Cerebellar cortex (tissue), 1 donor: ENCODE results near the gene GPR78.
"Not testable (repeated sequence)": the region's sequence is repeated elsewhere in the genome, so short reads cannot be mapped to it uniquely, and the experiment has no call there.

Experiments
- DNase-seq: peaks from one replicate; pipeline ENCODE4 v3.0.0-alpha.2; 2015; ENCODE audit warnings: low spot score

The GPR78 gene

GRCh38 chr4:8564595-8564994 lies 15.6 kb upstream of the GPR78 start:
- DNase-seq: no peak

DNA sequence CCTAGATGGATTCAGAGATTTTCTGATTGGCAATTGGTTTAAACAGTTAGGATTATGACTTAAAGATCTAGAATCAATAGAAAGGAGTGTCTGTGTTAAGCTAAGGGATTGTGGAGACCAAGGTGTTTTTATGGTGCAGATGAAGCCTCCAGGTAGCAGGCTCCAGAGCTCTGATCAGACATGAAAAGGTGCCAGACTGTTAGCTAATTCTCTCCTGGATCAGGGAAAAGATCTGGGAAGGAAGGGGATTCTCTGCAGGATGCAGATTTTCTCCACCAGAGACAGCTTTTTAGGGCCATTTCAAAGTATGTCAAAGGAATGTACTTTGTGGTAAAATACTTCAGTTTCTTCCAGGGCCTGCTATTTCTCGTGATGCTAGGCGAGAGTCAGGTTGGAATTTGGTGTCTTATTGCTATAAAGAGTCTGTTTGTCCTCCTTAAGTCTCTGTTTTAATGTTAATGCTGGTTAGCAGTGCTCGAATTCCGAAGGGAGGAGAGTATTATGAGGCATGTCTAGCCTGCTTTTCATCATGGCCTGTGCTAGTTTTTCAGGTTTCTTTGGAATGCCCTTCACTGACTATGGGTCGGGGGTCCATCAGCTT lies 12.0 kb upstream of the GPR78 start:
- no peak for DNase-seq

GRCh38 chr4:8570201-8570600 lies 10.0 kb upstream of the GPR78 start:
- no peak for DNase-seq

GRCh38 chr4:8571702-8572685 lies 8.2 kb upstream of the GPR78 start:
- DNase-seq: no peak

DNA sequence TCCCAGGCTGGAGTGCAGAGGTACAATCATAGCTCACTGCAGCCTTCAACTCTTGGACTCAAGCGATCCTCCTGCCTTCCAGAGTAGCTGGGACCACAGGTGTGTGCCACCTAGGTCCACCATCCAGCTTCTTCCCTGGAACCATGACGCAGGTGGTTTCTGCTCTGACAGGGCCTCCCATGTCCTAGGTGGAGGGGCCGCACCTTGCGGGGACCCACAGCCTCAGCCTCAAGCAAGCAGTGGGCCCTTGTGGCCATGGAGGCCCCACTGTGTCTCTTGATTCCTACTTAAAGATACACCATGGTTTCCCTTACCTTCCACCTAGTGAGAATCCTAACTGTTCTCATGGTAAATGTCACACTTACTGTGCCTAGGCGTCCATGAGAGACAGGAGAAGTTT lies 6.9 kb upstream of the GPR78 start:
- DNase-seq: no peak

DNA sequence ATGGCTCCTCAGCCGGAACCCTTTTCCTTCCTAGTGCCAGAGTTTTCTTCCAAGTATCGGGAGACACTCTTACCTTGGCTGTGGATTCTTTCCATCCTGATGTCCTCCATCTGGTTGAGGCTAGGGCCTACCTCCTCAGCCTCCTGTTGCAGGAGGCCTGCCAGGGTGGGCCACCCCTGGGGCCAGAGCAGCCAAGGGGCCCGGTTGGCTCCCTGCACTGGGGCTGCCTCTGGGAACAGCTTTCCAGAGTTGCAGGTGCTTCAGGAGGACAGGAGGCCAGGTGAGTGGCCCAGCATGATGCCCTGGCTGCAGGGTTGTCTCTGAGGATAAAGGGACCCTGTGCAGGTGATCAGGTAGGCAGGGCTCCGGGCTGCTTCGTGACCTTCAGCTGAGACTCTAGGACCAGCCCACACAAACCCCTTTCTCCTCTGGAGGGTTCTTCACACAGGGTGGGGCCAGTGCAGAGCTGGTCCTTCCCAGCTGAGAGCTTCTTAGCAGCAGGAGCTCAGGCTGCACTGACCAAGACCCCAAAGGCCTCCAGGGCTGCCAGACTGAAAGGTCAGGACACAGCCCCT lies 5.3 kb upstream of the GPR78 start:
- no peak for DNase-seq

- DNase-seq: no peak
These were observed 4.7 kb upstream of the GPR78 start for GRCh38 chr4:8575457-8575856.

- DNase-seq: not testable (repeated sequence)
These were observed 3.6 kb upstream of the GPR78 start for GRCh38 chr4:8576591-8576990.

GRCh38 chr4:8577046-8577445 lies 3.1 kb upstream of the GPR78 start:
- DNase-seq: no peak

DNA sequence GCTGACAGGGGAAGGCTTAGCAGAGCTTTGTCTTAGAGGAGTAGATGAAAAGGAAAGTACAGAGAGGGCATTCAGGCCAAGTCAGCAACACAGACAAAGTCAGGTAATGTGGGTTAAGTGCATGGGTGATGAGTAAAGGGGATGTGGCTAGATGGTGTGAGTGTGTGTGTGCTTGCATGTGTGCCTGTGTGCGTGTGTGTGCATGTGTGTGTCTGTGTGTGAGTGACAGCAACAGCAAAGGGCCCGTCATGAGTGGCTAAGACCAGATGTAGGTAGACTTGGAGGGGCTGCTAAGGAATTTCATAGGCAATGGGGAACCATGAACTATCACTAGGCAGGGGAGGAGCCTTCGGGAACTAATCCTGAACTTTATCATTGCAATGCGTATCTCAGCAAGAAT lies 2.2 kb upstream of the GPR78 start:
- DNase-seq: no peak

DNA sequence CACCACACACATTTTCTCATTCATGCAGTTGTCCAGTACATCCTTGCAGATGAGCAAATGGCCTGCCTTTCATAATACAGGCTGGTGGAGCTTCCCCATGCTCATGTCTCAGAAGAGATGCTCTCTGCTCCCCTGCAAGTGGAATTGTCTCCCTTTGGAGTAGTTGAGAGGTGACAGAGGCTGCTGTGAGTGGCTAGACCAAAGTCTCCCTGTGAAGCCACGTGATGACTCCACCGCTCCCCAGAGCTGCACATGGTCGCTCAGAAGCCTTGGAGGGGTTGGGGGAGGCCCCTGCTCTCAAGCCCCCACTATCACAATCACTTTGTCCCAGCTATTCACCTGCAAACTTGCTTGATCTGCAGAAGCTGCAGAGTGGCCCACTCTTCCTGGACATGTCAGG lies 1.5 kb upstream of the GPR78 start:
- DNase-seq: no peak

DNA sequence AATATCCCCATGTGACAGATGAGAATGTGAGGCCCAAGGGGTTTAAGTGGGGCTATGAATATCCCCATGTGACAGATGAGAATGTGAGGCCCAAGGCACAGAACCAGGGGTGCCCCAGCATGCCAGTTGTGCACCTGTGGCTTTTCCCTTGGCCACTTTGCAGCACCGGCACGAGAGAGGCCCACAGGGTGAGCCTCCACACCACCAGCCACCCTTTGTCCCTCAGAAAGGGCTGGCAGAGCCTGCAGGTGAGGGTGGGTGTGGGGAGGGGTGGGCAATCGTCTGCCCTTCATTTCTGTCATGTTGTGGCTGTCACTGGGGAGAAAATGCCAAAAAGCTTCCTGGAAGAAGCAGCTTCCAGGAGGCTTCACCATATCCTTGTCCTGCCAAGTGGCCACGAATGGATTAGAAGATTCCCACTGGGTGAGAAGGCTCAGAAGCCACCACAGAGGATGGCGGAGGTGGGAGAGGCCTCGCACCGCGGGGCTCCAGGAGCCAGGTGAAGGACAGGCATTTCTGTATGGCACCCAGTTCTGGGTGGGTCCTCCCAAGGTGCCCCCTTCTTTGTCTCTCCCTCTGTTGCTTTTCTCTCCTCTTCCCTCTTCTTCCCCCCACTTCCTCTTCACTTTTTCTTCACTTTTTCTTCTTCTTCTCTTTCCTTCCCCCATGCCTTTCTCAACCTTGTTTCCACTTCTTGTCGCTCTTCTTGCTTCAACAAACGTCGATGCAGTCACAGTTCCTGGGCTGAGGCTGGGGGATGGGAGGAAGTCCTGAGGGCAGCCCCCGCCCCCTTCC lies 469 bp upstream of the GPR78 start:
- DNase-seq: no peak

- no peak for DNase-seq
These were observed 1.1 kb downstream of the GPR78 start for GRCh38 chr4:8581094-8581861.

GRCh38 chr4:8582016-8582415 lies 1.8 kb downstream of the GPR78 start:
- no peak for DNase-seq

GRCh38 chr4:8582436-8582835 lies 2.2 kb downstream of the GPR78 start:
- DNase-seq: no peak

DNA sequence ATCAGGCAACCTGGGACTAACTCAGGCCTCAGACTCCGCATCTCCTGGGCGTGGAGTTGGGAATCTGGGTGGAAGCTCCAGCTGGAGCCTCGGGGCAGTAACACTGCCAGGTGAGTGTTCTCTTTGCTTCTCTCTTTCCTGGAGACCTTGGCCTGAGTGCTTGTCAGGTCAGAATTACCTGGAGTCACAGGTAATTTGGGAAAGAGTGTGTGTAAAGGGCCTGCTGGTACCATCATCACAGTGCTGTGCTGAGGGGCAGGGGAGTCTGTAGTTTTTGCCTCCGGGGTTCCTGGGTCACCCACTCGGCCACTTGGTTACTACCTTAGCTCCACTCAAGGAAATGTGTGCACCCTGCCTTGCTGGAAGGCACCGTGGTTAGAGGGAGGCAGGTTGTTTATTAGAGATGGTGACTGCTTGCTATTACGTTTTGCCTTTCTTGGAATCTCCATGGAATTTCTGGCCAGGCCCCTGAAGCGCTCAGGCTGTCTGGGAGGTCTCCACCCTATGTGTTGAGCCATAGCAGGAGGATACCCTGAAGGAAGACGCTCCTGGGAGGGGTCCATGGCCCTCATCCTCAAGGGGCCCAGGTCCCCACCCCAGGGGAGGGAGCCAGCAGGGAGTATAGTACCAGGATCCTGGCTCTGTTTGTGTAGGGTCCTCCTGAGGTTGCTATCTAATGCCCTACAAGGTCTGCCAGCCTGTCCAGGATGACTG lies 2.9 kb downstream of the GPR78 start:
- no peak for DNase-seq

DNA sequence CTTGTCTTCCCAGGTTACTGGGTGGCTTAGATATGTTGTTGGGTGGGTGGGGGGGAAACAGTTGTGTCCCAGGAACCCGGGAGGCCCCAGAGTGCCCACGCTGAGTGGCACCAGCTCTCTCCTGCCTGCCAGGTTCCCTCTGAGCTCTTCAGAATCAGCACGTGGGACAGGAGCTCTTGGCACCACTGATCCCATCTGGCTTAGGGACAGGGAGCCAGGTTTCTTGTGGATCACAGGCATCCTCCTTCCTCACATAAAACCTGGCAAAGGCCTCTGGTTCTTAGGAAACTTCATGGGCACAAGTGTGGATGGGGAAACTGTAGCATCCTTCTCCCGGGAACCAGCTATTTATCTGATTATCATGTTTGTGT lies 3.4 kb downstream of the GPR78 start:
- no peak for DNase-seq

DNA sequence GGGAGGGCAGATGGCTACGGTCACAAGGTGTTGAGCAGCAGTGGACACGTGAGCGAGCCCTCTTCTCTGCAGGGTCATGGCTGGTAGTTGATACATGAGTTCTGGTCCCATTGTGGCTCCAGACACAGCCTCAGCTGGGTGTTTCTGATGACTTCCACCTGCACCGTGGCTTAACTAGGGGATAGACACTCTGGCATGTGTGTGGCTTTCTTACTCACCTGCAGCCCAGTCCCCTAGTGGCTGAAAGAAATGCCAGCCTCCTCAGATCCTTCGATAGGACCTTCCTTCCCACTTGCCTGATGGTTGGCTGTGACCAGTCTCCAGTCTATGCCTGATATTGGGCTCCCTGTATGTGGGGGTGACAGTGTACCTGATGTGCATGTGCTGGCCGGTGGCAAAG lies 5.0 kb downstream of the GPR78 start:
- DNase-seq: no peak

GRCh38 chr4:8585721-8586212 lies 5.6 kb downstream of the GPR78 start:
- no peak for DNase-seq

DNA sequence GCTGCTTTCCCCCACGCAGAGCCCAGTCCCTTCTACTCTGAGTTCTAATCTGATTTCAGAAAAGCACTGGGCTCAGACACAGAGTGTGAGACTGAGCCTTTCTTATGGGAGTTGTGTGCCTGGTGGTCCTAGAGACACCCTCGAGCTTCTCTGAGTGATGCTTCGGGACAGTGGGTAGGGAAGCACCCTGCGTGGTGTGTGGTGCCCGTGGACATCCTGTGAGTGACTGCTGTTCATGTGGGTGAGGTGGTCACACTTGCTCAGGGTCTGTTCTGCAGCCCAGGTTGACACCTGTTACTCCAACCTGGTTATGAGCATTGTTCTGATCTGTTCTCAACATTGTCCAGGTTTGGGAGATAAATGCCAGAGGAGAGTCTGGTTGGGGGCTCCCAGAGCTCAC lies 6.1 kb downstream of the GPR78 start:
- DNase-seq: no peak
